Mucosa of descending colon (tissue), 3 donors: ENCODE measurements around the gene PSMA4. TPM values are rescaled to one million over a fixed set of nuclear protein-coding genes. Genes with fewer than 3 reads are reported as not detected.

ENCODE experiments used
- ATAC-seq: fragments of 200-7000 bp; cut with Tn5 transposase; one replicate; pipeline ENCODE4 v1.9.1; 2020; ENCODE audit warnings: mild to moderate bottlenecking, moderate library complexity
- DNase-seq, 3 donors: peaks; one replicate each; pipeline ENCODE4 v3.0.0-alpha.2; 2020
- H3K36me3 ChIP-seq: fragments of 200-600 bp; one replicate; pipeline ENCODE4 v1.8.0; 2021; ENCODE audit warnings: low read depth, mild to moderate bottlenecking
- H3K4me1 ChIP-seq: fragments of 200-600 bp; one replicate; pipeline ENCODE4 v1.8.0; 2021; ENCODE audit warnings: low read depth, mild to moderate bottlenecking
- H3K4me3 ChIP-seq: fragments of 200-600 bp; one replicate; pipeline ENCODE4 v1.8.0; 2021; ENCODE audit warnings: mild to moderate bottlenecking
- H3K9me3 ChIP-seq: fragments of 200-600 bp; one replicate; pipeline ENCODE4 v1.8.0; 2021; ENCODE audit warnings: mild to moderate bottlenecking
- CTCF ChIP-seq: fragments of 200-600 bp; IDR thresholded peaks from one replicate; pipeline ENCODE4 v1.8.0; 2022; ENCODE audit warnings: antibody characterized with exemption, mild to moderate bottlenecking
- intact Hi-C, 2 donors: fragments of 100-400 bp; cut with DNase I in 1 of 2; cut with micrococcal nuclease in 1 of 2; formaldehyde crosslinking; loops; one replicate each; pipeline versions ENCODE4 v1.11.0 to v1.11.1; 2022; cut with DNase I, micrococcal nuclease
- long read RNA-seq, 2 donors: library from polyadenylated mRNA; unstranded; transcript quantifications; one replicate each; pipeline ENCODE4 v2.0.0, GENCODE V29; 2019 to 2021
- total RNA-seq, 3 donors: library from RNA; stranded (reverse); fragmentation: NEBNext Ultra II Directional in 2 of 3; extraction: Animal tissue kit (Norgen Biotek cat#: 25700) in 2 of 3; gene quantifications; one replicate each; pipeline versions ENCODE4 v1.2.1 to v1.2.4, GENCODE V29; 2021 to 2023
- donor health status: DM: no; HTN: no; CAD: no; lungs with moderate emphysema.
- donor health status: DM: no; HTN: no; CAD: no.
- donor health status: DM: no; HTN: yes; CAD: no.

Gene PSMA4
- 100 to 1,000 TPM; 108 to 173 (median 133) TPM for total RNA-seq
- long read RNA-seq, donor 1, full-length matches to known transcripts = 64 of 81 reads
- long read RNA-seq, donor 1, partial matches to known transcripts = 15 of 81 reads
- long read RNA-seq, donor 1, other reads (novel, unspliced or antisense) = 2 of 81 reads
- long read RNA-seq, donor 2, full-length matches to known transcripts = 102 of 113 reads
- long read RNA-seq, donor 2, partial matches to known transcripts = 1 of 113 reads
- long read RNA-seq, donor 2, other reads (novel, unspliced or antisense) = 10 of 113 reads

- intact Hi-C loops = no loop called here
- DNase-seq (peak; percentile 95 to 96 (median 96)), ATAC-seq (peak; percentile 96)
- Histone ChIP-seq H3K4me1 (peaks cover 10% of the 10 kb centered on the region), H3K4me3 (peak within 1 kb of the TSS; percentile 62), H3K9me3 (no peaks in the 10 kb centered on the region), H3K36me3 (no peaks in the 10 kb centered on the region)
- no peak for TF ChIP-seq CTCF
Observed at GRCh38 chr15:78540141-78540870, at the start of gene PSMA4. TSS of gene PSMA4 (plus strand) at chr15:78540444. CDS start at chr15:78541928, 1,484 bp downstream.

GRCh38 chr15:78492872-78493271 lies 47.4 kb upstream of the PSMA4 start:
- ATAC-seq (no peak), DNase-seq (no peak)
- Histone ChIP-seq H3K9me3 (no peaks in the 10 kb centered on the region), H3K4me1 (no peaks in the 10 kb centered on the region), H3K4me3 (no peak overlapping the region), H3K36me3 (no peaks in the 10 kb centered on the region)
- intact Hi-C loops = no loop called here
- TF ChIP-seq CTCF = no peak

GRCh38 chr15:78501857-78502256 lies 38.4 kb upstream of the PSMA4 start:
- intact Hi-C loops = no loop called here
- H3K4me1 ChIP-seq = no peaks in the 10 kb centered on the region
- ATAC-seq = no peak
- H3K36me3 ChIP-seq = no peaks in the 10 kb centered on the region
- DNase-seq = no peak
- H3K9me3 ChIP-seq = no peaks in the 10 kb centered on the region
- TF ChIP-seq CTCF = no peak
- H3K4me3 ChIP-seq = no peak overlapping the region

GRCh38 chr15:78502641-78503040 lies 37.6 kb upstream of the PSMA4 start:
- DNase-seq (no peak), ATAC-seq (no peak)
- H3K36me3 ChIP-seq = peaks cover 3% of the 10 kb centered on the region
- intact Hi-C loops = no loop called here
- H3K4me1 ChIP-seq = no peaks in the 10 kb centered on the region
- H3K4me3 ChIP-seq = no peak overlapping the region
- no peaks in the 10 kb centered on the region for H3K9me3 ChIP-seq
- TF ChIP-seq CTCF = no peak

- DNase-seq (peak; percentile 93 to 94 (median 93)), ATAC-seq (peak; percentile 97)
- TF ChIP-seq CTCF = no peak
- Histone ChIP-seq H3K4me1 (peaks cover 8% of the 10 kb centered on the region), H3K4me3 (peak within 1 kb of the TSS; percentile 67), H3K9me3 (no peaks in the 10 kb centered on the region), H3K36me3 (peaks cover 3% of the 10 kb centered on the region)
- intact Hi-C loops = no loop called here
Observed at GRCh38 chr15:78506971-78507830, 33.0 kb upstream of the PSMA4 start, which contains the start of gene HYKK. TSS of gene HYKK (plus strand) at chr15:78507577. CDS start at chr15:78513089, 5,512 bp downstream.
